Suprapubic skin (tissue), 4 donors: Measurements from ENCODE around the gene TSN.

ENCODE experiments used
- EP300 ChIP-seq: sonication (generic); formaldehyde crosslinking; IDR thresholded peaks from one replicate; pipeline ENCODE4 v1.6.1; 2017; ENCODE audit warnings: antibody characterized with exemption
- POLR2A ChIP-seq, 2 donors: fragments of 450-650 bp; IDR thresholded peaks; one replicate each; pipeline ENCODE4 v1.6.1; 2017; ENCODE audit warnings: antibody characterized with exemption in 2 of 2, mild to moderate bottlenecking in 2 of 2, moderate library complexity in 2 of 2
- POLR2AphosphoS5 ChIP-seq, 3 donors: sonication (generic); formaldehyde crosslinking; IDR thresholded peaks; one replicate each; pipeline ENCODE4 v1.6.1; 2017; ENCODE audit warnings: antibody characterized with exemption in 3 of 3
- TF ChIP-seq, protein P1 (sequence below), 2 donors: fragments of 200-600 bp in 1 of 2; fragments of 450-650 bp in 1 of 2; sonication (generic) in 1 of 2; IDR thresholded peaks; one replicate each; pipeline ENCODE4 v1.5.1; 2016 to 2019; ENCODE audit warnings: antibody characterized with exemption in 2 of 2, mild to moderate bottlenecking in 1 of 2, moderate library complexity in 1 of 2

DNA sequence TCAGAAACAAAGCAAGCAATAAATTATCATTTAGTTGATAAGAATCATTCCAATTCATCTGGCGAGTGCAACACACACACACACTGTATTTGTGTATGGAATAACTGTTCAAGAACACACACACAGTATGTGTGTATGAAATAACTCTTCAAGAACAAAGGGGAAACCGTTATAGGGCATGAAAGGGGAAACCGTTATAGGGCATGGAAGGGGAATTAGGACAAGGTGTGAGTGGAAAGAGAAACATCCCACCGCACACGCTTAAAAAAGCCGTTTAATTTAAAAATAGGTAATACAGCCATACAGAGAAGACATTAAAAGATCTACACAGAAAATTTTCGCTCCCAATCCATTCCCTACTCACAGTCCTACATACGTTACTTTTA is 607 bp upstream of the TSN start:
- TF ChIP-seq POLR2AphosphoS5 (IDR thresholded peaks at IDR 0.05) (no peak), EP300 (no peak), POLR2A (IDR thresholded peaks at IDR 0.05) (no peak)
- TF ChIP-seq, protein P1, sequence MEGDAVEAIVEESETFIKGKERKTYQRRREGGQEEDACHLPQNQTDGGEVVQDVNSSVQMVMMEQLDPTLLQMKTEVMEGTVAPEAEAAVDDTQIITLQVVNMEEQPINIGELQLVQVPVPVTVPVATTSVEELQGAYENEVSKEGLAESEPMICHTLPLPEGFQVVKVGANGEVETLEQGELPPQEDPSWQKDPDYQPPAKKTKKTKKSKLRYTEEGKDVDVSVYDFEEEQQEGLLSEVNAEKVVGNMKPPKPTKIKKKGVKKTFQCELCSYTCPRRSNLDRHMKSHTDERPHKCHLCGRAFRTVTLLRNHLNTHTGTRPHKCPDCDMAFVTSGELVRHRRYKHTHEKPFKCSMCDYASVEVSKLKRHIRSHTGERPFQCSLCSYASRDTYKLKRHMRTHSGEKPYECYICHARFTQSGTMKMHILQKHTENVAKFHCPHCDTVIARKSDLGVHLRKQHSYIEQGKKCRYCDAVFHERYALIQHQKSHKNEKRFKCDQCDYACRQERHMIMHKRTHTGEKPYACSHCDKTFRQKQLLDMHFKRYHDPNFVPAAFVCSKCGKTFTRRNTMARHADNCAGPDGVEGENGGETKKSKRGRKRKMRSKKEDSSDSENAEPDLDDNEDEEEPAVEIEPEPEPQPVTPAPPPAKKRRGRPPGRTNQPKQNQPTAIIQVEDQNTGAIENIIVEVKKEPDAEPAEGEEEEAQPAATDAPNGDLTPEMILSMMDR (IDR thresholded peaks at IDR 0.05): no peak
